Nephron (organoid): ENCODE measurements around the gene FBXO44.
A peak's percentile ranks its signal among the peaks of the same experiment; 100 is the strongest.

Experiments
- H3K27ac Mint-ChIP-seq, 3 experiments: 2 replicates each; pipeline ENCODE4 v1.8.0; 2020; ENCODE audit warnings: mixed read lengths in 3 of 3, mild to moderate bottlenecking in 2 of 3, moderate library complexity in 1 of 3
- H3K27me3 Mint-ChIP-seq: 2 replicates; pipeline ENCODE4 v1.8.0; 2021; ENCODE audit warnings: low read depth, mild to moderate bottlenecking, moderate library complexity, mixed read lengths
- H3K36me3 Mint-ChIP-seq: 2 replicates; pipeline ENCODE4 v1.8.0; 2020; ENCODE audit warnings: low read depth, mixed read lengths
- H3K4me1 Mint-ChIP-seq: 2 replicates; pipeline ENCODE4 v1.8.0; 2020; ENCODE audit warnings: mixed read lengths
- H3K4me3 Mint-ChIP-seq, 3 experiments: 2 replicates each; pipeline ENCODE4 v1.8.0; 2020; ENCODE audit warnings: mild to moderate bottlenecking in 3 of 3, mixed read lengths in 3 of 3, moderate library complexity in 2 of 3
- H3K9me3 Mint-ChIP-seq: 2 replicates; pipeline ENCODE4 v1.8.0; 2020; ENCODE audit warnings: mixed read lengths
- TF ChIP-seq, protein P1 (sequence below), 3 experiments: fragments of 200-600 bp; sonication (generic); IDR thresholded peaks; one replicate each; pipeline ENCODE4 v1.5.0; 2021; ENCODE audit warnings: antibody characterized with exemption in 3 of 3; ENCODE audit not compliant: unreplicated experiment in 3 of 3

FBXO44 gene

GRCh38 chr1:11676386-11677103 is 21.9 kb downstream of the FBXO44 start:
- peaks cover 2% of the 10 kb centered on the region for H3K4me1 Mint-ChIP-seq
- no peak overlapping the region for H3K4me3 Mint-ChIP-seq
- no peak overlapping the region for H3K27ac Mint-ChIP-seq
- H3K9me3 Mint-ChIP-seq: no peaks in the 10 kb centered on the region
- no peaks in the 10 kb centered on the region for H3K27me3 Mint-ChIP-seq
- peaks cover 20% of the 10 kb centered on the region for H3K36me3 Mint-ChIP-seq
- TF ChIP-seq, protein P1, sequence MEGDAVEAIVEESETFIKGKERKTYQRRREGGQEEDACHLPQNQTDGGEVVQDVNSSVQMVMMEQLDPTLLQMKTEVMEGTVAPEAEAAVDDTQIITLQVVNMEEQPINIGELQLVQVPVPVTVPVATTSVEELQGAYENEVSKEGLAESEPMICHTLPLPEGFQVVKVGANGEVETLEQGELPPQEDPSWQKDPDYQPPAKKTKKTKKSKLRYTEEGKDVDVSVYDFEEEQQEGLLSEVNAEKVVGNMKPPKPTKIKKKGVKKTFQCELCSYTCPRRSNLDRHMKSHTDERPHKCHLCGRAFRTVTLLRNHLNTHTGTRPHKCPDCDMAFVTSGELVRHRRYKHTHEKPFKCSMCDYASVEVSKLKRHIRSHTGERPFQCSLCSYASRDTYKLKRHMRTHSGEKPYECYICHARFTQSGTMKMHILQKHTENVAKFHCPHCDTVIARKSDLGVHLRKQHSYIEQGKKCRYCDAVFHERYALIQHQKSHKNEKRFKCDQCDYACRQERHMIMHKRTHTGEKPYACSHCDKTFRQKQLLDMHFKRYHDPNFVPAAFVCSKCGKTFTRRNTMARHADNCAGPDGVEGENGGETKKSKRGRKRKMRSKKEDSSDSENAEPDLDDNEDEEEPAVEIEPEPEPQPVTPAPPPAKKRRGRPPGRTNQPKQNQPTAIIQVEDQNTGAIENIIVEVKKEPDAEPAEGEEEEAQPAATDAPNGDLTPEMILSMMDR (IDR thresholded peaks at IDR 0.05; ENCODE audit: unreplicated experiment in 3 of 3): no peak

- peaks cover 10% of the 10 kb centered on the region for H3K4me1 Mint-ChIP-seq
- TF ChIP-seq, protein P1 (IDR thresholded peaks at IDR 0.05; ENCODE audit: unreplicated experiment in 3 of 3): no peak
- no peaks in the 10 kb centered on the region for H3K9me3 Mint-ChIP-seq
- no peak overlapping the region for H3K27ac Mint-ChIP-seq
- H3K27me3 Mint-ChIP-seq: peaks cover under 1% of the 10 kb centered on the region
- H3K4me3 Mint-ChIP-seq: peak overlapping the region; percentile 50 to 81 (median 61)
- peaks cover 17% of the 10 kb centered on the region for H3K36me3 Mint-ChIP-seq
Observed at GRCh38 chr1:11678442-11678841, 23.8 kb downstream of the FBXO44 start.

DNA sequence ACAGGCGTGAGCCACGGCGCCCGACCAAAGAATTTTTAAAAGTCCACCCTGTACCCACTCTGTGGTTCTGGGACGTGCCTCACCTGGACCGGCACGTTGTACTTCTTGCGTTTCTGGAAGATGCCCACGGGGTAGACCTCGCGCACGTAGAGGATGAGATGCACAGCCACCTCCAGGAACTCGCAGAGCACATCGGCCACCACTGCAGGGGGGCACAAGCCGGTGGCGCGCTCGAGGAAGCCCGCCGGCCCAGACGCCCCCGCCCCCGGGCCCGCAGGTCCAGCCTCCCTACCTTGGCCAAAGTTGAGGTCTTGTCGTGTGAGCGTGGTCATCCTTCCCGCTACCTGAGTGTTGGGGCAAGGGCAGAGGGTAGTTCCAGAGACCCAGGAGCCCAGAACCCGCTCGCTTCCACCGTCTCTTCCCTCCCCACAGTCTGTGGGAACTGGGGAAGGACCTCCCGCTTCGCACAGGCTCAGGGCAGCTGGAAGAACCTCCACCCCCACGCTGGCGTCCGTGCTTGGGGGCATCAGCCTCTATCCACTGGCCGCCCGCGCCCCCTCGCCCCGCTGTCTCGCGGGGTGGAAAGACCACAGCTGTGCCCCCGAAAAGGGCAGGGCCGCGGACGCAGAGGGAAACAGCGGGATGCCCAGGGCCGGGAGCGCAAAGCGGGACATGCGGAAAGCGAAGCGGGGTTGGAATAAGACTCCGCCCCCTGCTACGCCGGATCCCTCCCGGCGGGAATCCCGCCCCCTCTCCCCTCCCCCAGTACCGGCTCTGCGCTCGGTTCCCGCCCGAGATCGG is 25.8 kb downstream of the FBXO44 start:
- Mint-ChIP-seq H3K9me3 (no peaks in the 10 kb centered on the region), H3K27me3 (peaks cover 5% of the 10 kb centered on the region), H3K4me3 (peak overlapping the region; percentile 85 to 87 (median 87)), H3K4me1 (peaks cover 15% of the 10 kb centered on the region), H3K36me3 (peaks cover 10% of the 10 kb centered on the region), H3K27ac (no peak overlapping the region)
- TF ChIP-seq, protein P1 (IDR thresholded peaks at IDR 0.05; ENCODE audit: unreplicated experiment in 3 of 3): no peak

GRCh38 chr1:11681071-11681771 is 26.5 kb downstream of the FBXO44 start, which contains the start of gene MAD2L2:
Gene MAD2L2 (minus strand): TSS chr1:11681148. CDS start chr1:11680601, 547 bp downstream.
- Mint-ChIP-seq H3K27me3 (peaks cover 10% of the 10 kb centered on the region), H3K4me1 (peaks cover 15% of the 10 kb centered on the region), H3K36me3 (peaks cover 4% of the 10 kb centered on the region), H3K4me3 (peak within 1 kb of the TSS; percentile 87 to 98 (median 94)), H3K27ac (peak within 1 kb of the TSS; percentile 59 to 88 (median 70)), H3K9me3 (no peaks in the 10 kb centered on the region)
- TF ChIP-seq, protein P1 (IDR thresholded peaks at IDR 0.05; ENCODE audit: unreplicated experiment in 3 of 3): no peak

DNA sequence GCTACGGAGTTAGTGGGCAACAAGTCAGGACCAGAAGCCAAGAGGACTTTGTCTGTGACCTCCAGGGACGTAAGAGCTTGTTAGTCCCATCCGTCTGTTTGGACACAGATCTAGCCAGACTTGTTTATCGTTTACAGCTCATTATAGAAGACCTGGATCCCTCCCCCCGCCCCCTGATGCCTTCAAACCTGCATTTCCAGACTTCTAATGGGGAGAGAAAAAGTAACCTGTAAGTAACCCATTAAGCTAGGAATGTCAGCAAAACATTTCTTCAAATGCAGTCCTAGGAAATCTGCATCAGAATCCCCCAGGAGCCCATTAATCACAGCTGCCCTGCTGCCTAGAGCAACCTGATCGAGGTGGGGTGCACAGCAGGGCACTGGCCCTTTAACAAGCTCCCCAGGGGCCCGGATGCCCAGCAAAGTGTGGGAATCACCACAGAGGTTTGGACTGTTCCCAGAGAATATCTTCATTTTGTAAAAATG is 27.7 kb downstream of the FBXO44 start:
- H3K36me3 Mint-ChIP-seq: peaks cover 4% of the 10 kb centered on the region
- H3K27me3 Mint-ChIP-seq: peaks cover 11% of the 10 kb centered on the region
- H3K4me3 Mint-ChIP-seq: peak overlapping the region; percentile 85 to 98 (median 94)
- no peaks in the 10 kb centered on the region for H3K9me3 Mint-ChIP-seq
- H3K27ac Mint-ChIP-seq: peak overlapping the region; percentile 52 to 68 (median 59)
- TF ChIP-seq, protein P1 (IDR thresholded peaks at IDR 0.05; ENCODE audit: unreplicated experiment in 3 of 3): no peak
- peaks cover 15% of the 10 kb centered on the region for H3K4me1 Mint-ChIP-seq
